Hippocampal formation (tissue), 2 donors: ENCODE measurements around the gene STK16.
"Not testable (repeated sequence)": the region's sequence is repeated elsewhere in the genome, so short reads cannot be mapped to it uniquely, and the experiment has no call there.

Source experiments
- DNase-seq, 2 donors: peaks; one replicate each; lab custom pipeline; 2025; lab: John Stamatoyannopoulos, UW

Gene STK16

GRCh38 chr2:219271021-219271420, 25.7 kb downstream of the STK16 start:
- DNase-seq = no peak

GRCh38 chr2:219272356-219272755, 27.1 kb downstream of the STK16 start:
- no peak for DNase-seq

- no peak for DNase-seq
Observed at GRCh38 chr2:219272995-219273394, 27.7 kb downstream of the STK16 start.

- DNase-seq = no peak
Observed at GRCh38 chr2:219273937-219274336, 28.7 kb downstream of the STK16 start.

GRCh38 chr2:219274361-219274921, 29.2 kb downstream of the STK16 start:
- no peak for DNase-seq

- peak; percentile 79 to 81 for DNase-seq
Observed at GRCh38 chr2:219277703-219278654, 32.7 kb downstream of the STK16 start.

GRCh38 chr2:219278655-219279150, 33.4 kb downstream of the STK16 start:
- no peak for DNase-seq

- peak; percentile 96 to 98 for DNase-seq
Observed at GRCh38 chr2:219279151-219279915, 34.1 kb downstream of the STK16 start, which contains the start of gene DNAJB2. DNAJB2 (plus strand) TSS chr2:219279366; CDS start chr2:219279834, 468 bp downstream.

GRCh38 chr2:219279916-219280516, 34.7 kb downstream of the STK16 start:
- no peak for DNase-seq

GRCh38 chr2:219280651-219281050, 35.4 kb downstream of the STK16 start:
- DNase-seq = no peak

- no peak for DNase-seq
Observed at GRCh38 chr2:219281588-219281987, 36.3 kb downstream of the STK16 start.

GRCh38 chr2:219282375-219282774, 37.1 kb downstream of the STK16 start:
- DNase-seq = peak; percentile 26 to 90

GRCh38 chr2:219282943-219283581, 37.8 kb downstream of the STK16 start:
- peak in 1 of 2 donors; percentile 54 for DNase-seq

GRCh38 chr2:219284501-219285372, 39.5 kb downstream of the STK16 start:
- DNase-seq = no peak

- no peak for DNase-seq
Observed at GRCh38 chr2:219285373-219285735, 40.1 kb downstream of the STK16 start.

- DNase-seq = peak; percentile 55 to 56
Observed at GRCh38 chr2:219285894-219286425, 40.7 kb downstream of the STK16 start.

GRCh38 chr2:219286436-219287115, 41.3 kb downstream of the STK16 start:
- DNase-seq = peak; percentile 28 to 55

GRCh38 chr2:219287116-219287440, 41.8 kb downstream of the STK16 start:
- DNase-seq = not testable (repeated sequence)

GRCh38 chr2:219287580-219288265, 42.4 kb downstream of the STK16 start:
- DNase-seq = no peak
